Thyroid gland (tissue), 4 donors: ENCODE measurements around the gene CAPN3. TPM values are rescaled to one million over a fixed set of nuclear protein-coding genes. Genes with fewer than 3 reads are reported as not detected.

Source experiments
- DNase-seq, 2 donors: peaks; one replicate each; pipeline ENCODE4 v3.0.0-alpha.2; 2019
- H3K27ac ChIP-seq, 3 donors: fragments of 200-600 bp; sonication (generic); 1 replicate in 2 of 3; 2 replicates in 1 of 3; pipeline ENCODE4 v1.5.1; 2016 to 2019; ENCODE audit warnings: mild to moderate bottlenecking in 1 of 3, moderate library complexity in 1 of 3
- H3K27me3 ChIP-seq: fragments of 200-600 bp; sonication (generic); one replicate; pipeline ENCODE4 v1.5.1; 2019
- H3K36me3 ChIP-seq, 2 donors: fragments of 200-600 bp; sonication (generic); one replicate each; pipeline ENCODE4 v1.5.1; 2016 to 2019
- H3K4me1 ChIP-seq, 2 donors: fragments of 200-600 bp; sonication (generic); one replicate each; pipeline ENCODE4 v1.5.1; 2017 to 2019
- H3K4me3 ChIP-seq, 3 donors: fragments of 200-600 bp; sonication (generic); replicated peaks in 1 of 3; 1 replicate in 2 of 3; 2 replicates in 1 of 3; pipeline ENCODE4 v1.5.1; 2016; ENCODE audit warnings: mild to moderate bottlenecking in 1 of 3
- H3K9me3 ChIP-seq: fragments of 200-600 bp; sonication (generic); one replicate; pipeline ENCODE4 v1.5.1; 2017
- CTCF ChIP-seq, 6 experiments: fragments of 200-600 bp in 3 of 6; fragments of 450-650 bp in 3 of 6; sonication (generic) in 3 of 6; IDR thresholded peaks; one replicate each; pipeline ENCODE4 v1.5.1; 2016 to 2019; ENCODE audit warnings: antibody characterized with exemption in 6 of 6, mild to moderate bottlenecking in 2 of 6, inconsistent platforms in 1 of 6, moderate library complexity in 1 of 6
- POLR2A ChIP-seq, 2 donors: fragments of 450-650 bp; IDR thresholded peaks; one replicate each; pipeline ENCODE4 v1.6.1; 2017; ENCODE audit warnings: antibody characterized with exemption in 2 of 2, mild to moderate bottlenecking in 2 of 2, moderate library complexity in 1 of 2
- WGBS, 2 donors: methylation state at CpG; one replicate each; pipeline ENCODE4 v1.1.5; 2017; 5-methylcytosine and 5-hydroxymethylcytosine counted together
- intact Hi-C: fragments of 100-400 bp; cut with DNase I; formaldehyde crosslinking; loops from one replicate; pipeline ENCODE4 v1.15.1; 2023
- total RNA-seq, 4 donors: library from RNA; depleted of rRNA; stranded (reverse); fragments of >200 nt; gene quantifications; one replicate each; pipeline ENCODE4 v1.2.3, GENCODE V29; 2016

Gene CAPN3
- total RNA-seq, 4 donors from 2014 or later: 3.0 to 6.8 (median 4.0) TPM

- Histone ChIP-seq H3K4me1 (no peaks in the 10 kb centered on the region), H3K27me3 (no peaks in the 10 kb centered on the region), H3K9me3 (no peaks in the 10 kb centered on the region), H3K36me3 (peaks cover 0 to 9% of the 10 kb centered on the region in 2 donors), H3K27ac (no peak overlapping the region), H3K4me3 (no peak overlapping the region)
- intact Hi-C loops: no loop called here
- WGBS, 2 donors: 89% methylated on average over 4 of the region's 4 CpGs
- TF ChIP-seq CTCF (IDR thresholded peaks at IDR 0.05) (no peak), POLR2A (IDR thresholded peaks at IDR 0.05) (no peak)
- no peak for DNase-seq
Measured at GRCh38 chr15:42324308-42324707, 35.0 kb upstream of the CAPN3 start.

DNA sequence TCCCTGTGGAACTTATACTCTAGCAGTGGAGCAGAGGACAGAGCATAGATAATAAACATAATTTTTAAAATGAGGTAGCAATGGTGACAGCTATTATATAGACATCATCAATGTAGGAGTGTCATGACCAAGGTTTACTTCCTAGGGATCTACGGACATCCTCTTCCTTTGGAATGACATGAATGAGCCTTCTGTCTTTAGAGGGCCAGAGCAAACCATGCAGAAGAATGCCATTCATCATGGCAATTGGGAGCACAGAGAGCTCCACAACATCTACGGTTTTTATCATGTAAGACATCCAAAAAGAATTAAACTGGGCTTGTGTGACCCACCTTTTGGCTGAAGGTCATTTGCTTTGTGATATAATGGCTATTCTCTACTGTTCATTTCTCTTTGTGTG lies 30.1 kb upstream of the CAPN3 start:
- intact Hi-C loops: no loop called here
- 79 to 86% methylated on average over 2 of the region's 2 CpGs for WGBS, 2 donors

DNA sequence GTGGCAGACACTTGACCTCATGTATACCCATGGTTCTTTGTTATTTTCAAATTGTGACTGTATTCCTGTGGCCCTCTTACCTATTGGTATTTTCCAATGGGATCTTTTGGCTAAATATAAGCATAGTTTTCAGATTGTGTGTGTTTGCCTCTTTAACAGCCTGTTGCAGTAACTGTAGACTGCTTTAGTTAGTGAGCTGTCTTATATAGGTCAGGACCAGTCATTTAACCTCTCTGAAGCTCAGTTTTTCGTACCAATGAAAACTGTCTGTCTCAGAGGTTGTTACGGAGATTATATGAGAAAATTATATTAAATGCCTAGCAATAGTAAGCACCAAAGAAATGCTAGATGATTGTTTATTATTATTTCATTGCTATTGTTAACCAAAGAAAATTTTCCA lies 29.3 kb upstream of the CAPN3 start:
- no peak overlapping the region for H3K27ac ChIP-seq
- no peaks in the 10 kb centered on the region for H3K27me3 ChIP-seq
- H3K9me3 ChIP-seq: no peaks in the 10 kb centered on the region
- DNase-seq: no peak
- no peaks in the 10 kb centered on the region for H3K4me1 ChIP-seq
- 89 to 97% methylated on average over 2 of the region's 2 CpGs for WGBS, 2 donors
- H3K4me3 ChIP-seq: no peak overlapping the region
- intact Hi-C loops: no loop called here
- TF ChIP-seq POLR2A (IDR thresholded peaks at IDR 0.05): no peak
- TF ChIP-seq CTCF (IDR thresholded peaks at IDR 0.05): no peak
- peaks cover 0 to 5% of the 10 kb centered on the region in 2 donors for H3K36me3 ChIP-seq

More for the DNA sequence above, 30.1 kb upstream of the CAPN3 start:
- H3K4me3 ChIP-seq: no peak overlapping the region
- H3K9me3 ChIP-seq: no peaks in the 10 kb centered on the region
- no peak for DNase-seq
- H3K4me1 ChIP-seq: no peaks in the 10 kb centered on the region
- TF ChIP-seq POLR2A (IDR thresholded peaks at IDR 0.05): no peak
- no peak for TF ChIP-seq CTCF (IDR thresholded peaks at IDR 0.05)
- no peaks in the 10 kb centered on the region for H3K27me3 ChIP-seq
- H3K36me3 ChIP-seq: peaks cover 0 to 5% of the 10 kb centered on the region in 2 donors
- no peak overlapping the region for H3K27ac ChIP-seq

DNA sequence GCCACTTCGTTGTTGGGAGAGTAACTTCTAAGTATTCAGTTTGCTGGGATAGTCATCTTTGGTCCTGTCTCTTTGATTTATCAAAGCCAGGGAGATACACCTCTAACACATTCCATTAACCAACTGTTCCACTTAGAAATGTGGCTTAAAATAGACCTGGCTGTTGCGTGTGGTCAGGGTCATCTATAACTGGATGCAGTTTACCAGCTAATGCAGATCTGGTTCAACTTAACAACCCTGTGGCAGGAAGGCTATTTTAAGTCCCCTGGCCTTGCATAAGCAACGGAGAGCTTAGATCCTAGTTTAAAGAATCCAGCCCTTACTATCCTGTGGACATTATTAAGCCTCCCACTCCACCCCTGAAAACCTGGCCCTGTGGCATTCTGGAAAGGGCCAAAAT lies 28.1 kb upstream of the CAPN3 start:
- H3K4me1 ChIP-seq: no peaks in the 10 kb centered on the region
- DNase-seq: no peak
- intact Hi-C loops: no loop called here
- WGBS, 2 donors: 86 to 92% methylated on average over 3 of the region's 3 CpGs
- no peak for TF ChIP-seq CTCF (IDR thresholded peaks at IDR 0.05)
- no peak for TF ChIP-seq POLR2A (IDR thresholded peaks at IDR 0.05)
- H3K27me3 ChIP-seq: no peaks in the 10 kb centered on the region
- H3K36me3 ChIP-seq: peaks cover 0 to 5% of the 10 kb centered on the region in 2 donors
- H3K9me3 ChIP-seq: no peaks in the 10 kb centered on the region
- no peak overlapping the region for H3K4me3 ChIP-seq
- no peak overlapping the region for H3K27ac ChIP-seq

DNA sequence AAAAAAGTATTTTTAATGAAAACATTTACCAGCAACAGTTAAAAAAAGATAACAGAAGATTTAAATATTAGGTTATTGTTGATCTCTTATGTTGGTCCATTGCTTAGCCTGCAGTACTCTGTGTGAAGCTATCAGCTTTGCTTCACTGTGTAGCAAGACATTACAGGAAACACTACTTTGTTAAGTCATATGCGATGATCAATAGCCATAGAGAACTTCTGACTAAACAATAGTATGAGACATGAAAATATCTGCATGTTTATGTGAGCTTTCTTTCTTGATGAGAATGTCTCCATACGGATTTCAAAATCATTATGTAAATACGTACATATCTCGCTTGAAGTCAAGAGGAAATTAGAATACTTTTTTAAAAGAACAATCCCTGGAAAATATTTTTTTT lies 27.0 kb upstream of the CAPN3 start:
- Histone ChIP-seq H3K36me3 (no peaks in the 10 kb centered on the region), H3K4me3 (no peak overlapping the region), H3K27ac (no peak overlapping the region), H3K27me3 (no peaks in the 10 kb centered on the region), H3K4me1 (no peaks in the 10 kb centered on the region), H3K9me3 (no peaks in the 10 kb centered on the region)
- WGBS, 2 donors: 95 to 98% methylated on average over 4 of the region's 4 CpGs
- intact Hi-C loops: no loop called here
- no peak for TF ChIP-seq POLR2A (IDR thresholded peaks at IDR 0.05)
- no peak for TF ChIP-seq CTCF (IDR thresholded peaks at IDR 0.05)
- DNase-seq: no peak
